HepG2 (cell line): ENCODE results near the gene ASCC3. TPM values are rescaled to one million over a fixed set of nuclear protein-coding genes. Genes with fewer than 3 reads are reported as not detected.

Source experiments
- ATAC-seq: fragments of 200-7000 bp; cut with Tn5 transposase; 3 replicates; pipeline ENCODE4 v1.9.1; 2020; ENCODE audit warnings: mild to moderate bottlenecking, moderate library complexity
- Bru-seq: library from RNA; stranded (reverse); fragments of 400-500 nt; gene quantifications from one replicate; lab custom pipeline; 2021; lab: Mats Ljungman, UMichigan
- BruChase-seq, 2 experiments: library from RNA; stranded (reverse); fragments of 400-500 nt; gene quantifications; one replicate each; lab custom pipeline; 2021; lab: Mats Ljungman, UMichigan
- BruUV-seq: library from RNA; stranded (reverse); fragments of 400-500 nt; replicated peaks from 2 replicates; lab custom pipeline; 2021; lab: Mats Ljungman, UMichigan
- CTCF ChIA-PET: fragments of 300-600 bp; formaldehyde crosslinking; extraction: SDS; loops from one replicate; lab custom pipeline; 2021; ENCODE audit warnings: low total read pairs, inconsistent platforms, low intra/inter-chr PET ratio; lab: Yijun Ruan, JAX
- POLR2A ChIA-PET: fragments of 350-600 bp; sonication (Branson Sonifier 250); formaldehyde crosslinking; loops from one replicate; lab custom pipeline; 2020; ENCODE audit warnings: antibody characterized with exemption, inconsistent platforms; lab: Yijun Ruan, JAX
- DNase-seq: peaks from one replicate; pipeline ENCODE4 v3.0.0-alpha.2; 2015; ENCODE audit warnings: low spot score
- FAIRE-seq: peaks from 3 replicates; lab custom pipeline; 2011; peaks lifted over from hg19 to GRCh38; lab: Jason Lieb, UNC
- H2AFZ ChIP-seq: one replicate; pipeline ENCODE4 v1.6.1; 2011; ENCODE audit warnings: low read length, inconsistent platforms
- H3K27ac ChIP-seq: fragments of 300-600 bp; 3 replicates; pipeline ENCODE4 v1.8.0; 2011; ENCODE audit warnings: mixed run types, mild to moderate bottlenecking, mixed read lengths, low read length, inconsistent platforms; ENCODE audit not compliant: insufficient read depth; ENCODE audit errors: extremely low read length
- H3K27me3 ChIP-seq, 2 experiments: fragments of 200-600 bp in 1 of 2; 2 replicates in 1 of 2; 3 replicates in 1 of 2; pipeline versions ENCODE4 v1.6.0 to v1.8.0; 2011; ENCODE audit warnings: low read length in 2 of 2, mild to moderate bottlenecking in 2 of 2, moderate library complexity in 2 of 2, inconsistent platforms in 1 of 2; ENCODE audit not compliant: insufficient read depth in 2 of 2, control insufficient read depth in 1 of 2
- H3K36me3 ChIP-seq, 2 experiments: fragments of 200-600 bp in 1 of 2; replicated peaks in 1 of 2; 2 replicates in 1 of 2; 3 replicates in 1 of 2; pipeline versions ENCODE4 v1.5.1 to v1.8.0; 2011; ENCODE audit warnings: low read length in 2 of 2, inconsistent platforms in 1 of 2; ENCODE audit not compliant: insufficient read depth in 2 of 2, control insufficient read depth in 1 of 2
- H3K4me1 ChIP-seq: 2 replicates; pipeline ENCODE4 v1.5.1; 2012; ENCODE audit warnings: low read length, inconsistent platforms; ENCODE audit not compliant: insufficient read depth
- H3K4me2 ChIP-seq: 2 replicates; pipeline ENCODE4 v1.6.0; 2011; ENCODE audit warnings: low read depth, low read length, inconsistent platforms
- H3K4me3 ChIP-seq, 3 experiments: fragments of 200-600 bp in 1 of 3; sonication (generic), shearing (Covaris generic) in 1 of 3; replicated peaks in 1 of 3; 2 replicates each; pipeline ENCODE4 v1.5.1; 2011 to 2016; ENCODE audit warnings: low read length in 3 of 3, inconsistent platforms in 2 of 3, low read depth in 2 of 3, mild to moderate bottlenecking in 2 of 3, control low read depth in 1 of 3, mixed read lengths in 1 of 3; ENCODE audit not compliant: insufficient read depth in 1 of 3
- H3K79me2 ChIP-seq: one replicate; pipeline ENCODE4 v1.6.1; 2011; ENCODE audit warnings: low read length, inconsistent platforms; ENCODE audit not compliant: insufficient read depth
- H3K9ac ChIP-seq: 2 replicates; pipeline ENCODE4 v1.6.0; 2011; ENCODE audit warnings: mild to moderate bottlenecking, low read depth, low read length, inconsistent platforms; ENCODE audit not compliant: insufficient read depth
- H3K9me3 ChIP-seq: 2 replicates; pipeline ENCODE4 v1.5.1; 2012; ENCODE audit warnings: mild to moderate bottlenecking, low read length
- H4K20me1 ChIP-seq: 2 replicates; pipeline ENCODE4 v1.6.0; 2011; ENCODE audit warnings: inconsistent platforms, mild to moderate bottlenecking, low read length, moderate library complexity; ENCODE audit not compliant: insufficient read depth
- CSRNP1 ChIP-seq: sonication (generic); formaldehyde crosslinking; IDR thresholded peaks from 2 replicates; pipeline ENCODE4 v1.8.1; 2023; ENCODE audit warnings: mild to moderate bottlenecking, missing genetic modification reagents
- FOXA1 ChIP-seq, 2 experiments: fragments of 450-650 bp in 1 of 2; sonication (generic) in 1 of 2; formaldehyde crosslinking in 1 of 2; IDR thresholded peaks; 2 replicates each; pipeline versions ENCODE4 v1.4.0 to v1.6.1; 2016 to 2020; ENCODE audit warnings: missing genetic modification reagents in 1 of 2
- KLF13 ChIP-seq: sonication (generic); formaldehyde crosslinking; IDR thresholded peaks from 2 replicates; pipeline ENCODE4 v1.4.0; 2020; ENCODE audit warnings: mild to moderate bottlenecking, missing genetic modification reagents
- LCORL ChIP-seq, 2 experiments: fragments of 450-650 bp in 1 of 2; sonication (generic) in 1 of 2; formaldehyde crosslinking in 1 of 2; IDR thresholded peaks; 2 replicates each; pipeline versions ENCODE4 v1.5.0 to v1.6.1; 2017 to 2020; ENCODE audit warnings: antibody characterized with exemption in 1 of 2, missing genetic modification reagents in 1 of 2
- PCBP2 ChIP-seq: fragments of 200-400 bp; formaldehyde crosslinking; optimal IDR thresholded peaks from 2 replicates; pipeline ENCODE3; 2018; ENCODE audit warnings: low read length, low read depth; ENCODE audit not compliant: poor library complexity, severe bottlenecking
- RBAK ChIP-seq: sonication (generic); formaldehyde crosslinking; IDR thresholded peaks from 2 replicates; pipeline ENCODE4 v1.5.1; 2020; ENCODE audit warnings: mild to moderate bottlenecking, missing genetic modification reagents
- RELA ChIP-seq: sonication (generic); formaldehyde crosslinking; IDR thresholded peaks from 2 replicates; pipeline ENCODE4 v1.4.0; 2020; ENCODE audit warnings: missing genetic modification reagents
- TEAD3 ChIP-seq: optimal IDR thresholded peaks from 2 replicates; pipeline ENCODE3; 2016; ENCODE audit warnings: borderline replicate concordance
- ZNF382 ChIP-seq: sonication (generic); formaldehyde crosslinking; IDR thresholded peaks from 2 replicates; pipeline ENCODE4 v1.5.0; 2020; ENCODE audit warnings: missing genetic modification reagents, mild to moderate bottlenecking, borderline replicate concordance
- ZNF687 ChIP-seq: sonication (generic); formaldehyde crosslinking; IDR thresholded peaks from 2 replicates; pipeline ENCODE4 v1.5.1; 2020; ENCODE audit warnings: mild to moderate bottlenecking, missing genetic modification reagents, moderate library complexity
- WGBS: methylation state at CpG from one replicate; pipeline ENCODE4 v1.1.6; 2017; ENCODE audit warnings: low lambda C conversion rate; 5-methylcytosine and 5-hydroxymethylcytosine counted together
- in situ Hi-C: cut with HindIII; loops from 2 replicates; pipeline ENCODE4 v1.10.0; 2017; ENCODE audit warnings: low pct_unique_long_range_greater_than_20kb; ENCODE audit not compliant: extremely low pct_ligation_motif_present
- intact Hi-C: fragments of 100-400 bp; cut with micrococcal nuclease; formaldehyde crosslinking; loops from one replicate; pipeline ENCODE4 v1.10.0; 2022; ENCODE audit not compliant: unreplicated experiment
- long read RNA-seq, 2 experiments: library from RNA in 1 of 2; library from polyadenylated mRNA in 1 of 2; stranded (forward) in 1 of 2; unstranded in 1 of 2; transcript quantifications; one replicate each; pipeline ENCODE4 v2.0.0, GENCODE V29; 2019 to 2022
- polyA minus RNA-seq, 3 experiments: library from RNA; depleted of rRNA, polyadenylated mRNA; stranded (reverse); fragments of >200 nt; gene quantifications; 2 replicates each; pipeline ENCODE4 v1.2.3, GENCODE V29; 2011; ENCODE audit warnings: low replicate concordance in 1 of 3
- polyA plus RNA-seq, 8 experiments: library from polyadenylated mRNA; depleted of rRNA in 3 of 8; stranded (reverse) in 7 of 8; unstranded in 1 of 8; fragments of >200 nt; fragmentation: Illumina TruSeq in 4 of 8; extraction: Trizol in 4 of 8; gene quantifications; 2 replicates each; pipeline versions ENCODE4 v1.2.1 to v1.2.3, GENCODE V29; 2011 to 2016; ENCODE audit warnings: low read depth in 4 of 8, missing spikeins in 1 of 8, mixed read lengths in 1 of 8; ENCODE audit not compliant: insufficient read depth in 1 of 8
- total RNA-seq, 5 experiments: library from RNA; depleted of rRNA; stranded (reverse); fragments of >200 nt; fragmentation: Illumina TruSeq; extraction: Trizol; gene quantifications; 2 replicates each; pipeline ENCODE4 v1.2.3, GENCODE V29; 2016; ENCODE audit warnings: low read depth in 1 of 5

The ASCC3 gene
- total RNA-seq (2016; rRNA removed; fragmentation: Illumina TruSeq; extraction: Trizol) (55.7 and 84.7 TPM in 2 replicates), polyA plus RNA-seq (2011; rRNA removed) (16.4 and 23.1 TPM in 2 replicates), polyA minus RNA-seq (2011; rRNA and poly(A)+ RNA removed; ENCODE audit: low replicate concordance) (25.6 and 52.0 TPM in 2 replicates), Bru-seq, nascent RNA (percentile 85 among the genes with signal in this experiment), BruChase-seq, experiment 1, labeled RNA remaining after a 6-hour chase (percentile 72 among the genes with signal in this experiment), BruChase-seq, experiment 2, labeled RNA remaining after a 2-hour chase (percentile 72 among the genes with signal in this experiment)
- 22.3 and 25.0 TPM in 2 replicates for total RNA-seq (2016; cell fraction: cytosol; rRNA removed; fragmentation: Illumina TruSeq; extraction: Trizol; ENCODE audit: low read depth)
- 54.6 and 79.1 TPM in 2 replicates for total RNA-seq (2016; cell fraction: insoluble cytoplasmic fraction; rRNA removed; fragmentation: Illumina TruSeq; extraction: Trizol)
- total RNA-seq (2016; cell fraction: membrane; rRNA removed; fragmentation: Illumina TruSeq; extraction: Trizol): 20.1 and 23.8 TPM in 2 replicates
- 106 and 107 TPM in 2 replicates for total RNA-seq (2016; cell fraction: nucleus; rRNA removed; fragmentation: Illumina TruSeq; extraction: Trizol)
- 9.1 and 13.4 TPM in 2 replicates for polyA plus RNA-seq (2011; cell fraction: cytosol; rRNA removed)
- 9.7 and 11.5 TPM in 2 replicates for polyA plus RNA-seq (2011; cell fraction: nucleus; rRNA removed)
- 14.9 and 16.5 TPM in 2 replicates for polyA plus RNA-seq (2012)
- polyA plus RNA-seq (2016; cell fraction: cytosol; fragmentation: Illumina TruSeq; extraction: Trizol; ENCODE audit: low read depth): 3.5 and 3.9 TPM in 2 replicates
- 60.9 and 64.9 TPM in 2 replicates for polyA plus RNA-seq (2016; cell fraction: insoluble cytoplasmic fraction; fragmentation: Illumina TruSeq; extraction: Trizol; ENCODE audit: low read depth)
- 7.1 and 7.4 TPM in 2 replicates for polyA plus RNA-seq (2016; cell fraction: membrane; fragmentation: Illumina TruSeq; extraction: Trizol; ENCODE audit: low read depth)
- 41.0 and 45.0 TPM in 2 replicates for polyA plus RNA-seq (2016; cell fraction: nucleus; fragmentation: Illumina TruSeq; extraction: Trizol; ENCODE audit: insufficient read depth, low read depth)
- polyA minus RNA-seq (2011; cell fraction: cytosol; rRNA and poly(A)+ RNA removed): 26.9 and 33.2 TPM in 2 replicates
- 143 and 165 TPM in 2 replicates for polyA minus RNA-seq (2011; cell fraction: nucleus; rRNA and poly(A)+ RNA removed)
- long read RNA-seq, experiment 1, partial matches to known transcripts: 16 of 19 reads
- long read RNA-seq, experiment 1, other reads (novel, unspliced or antisense): 2 of 19 reads
- long read RNA-seq, experiment 2, full-length matches to known transcripts: 4 of 49 reads
- long read RNA-seq, experiment 2, partial matches to known transcripts: 15 of 49 reads
- long read RNA-seq, experiment 2, other reads (novel, unspliced or antisense): 30 of 49 reads

- Histone ChIP-seq H3K9ac (peak within 1 kb of the TSS; percentile 86), H3K36me3 (no peaks in the 10 kb centered on the region; a peak in 1 of 5 replicates), H3K27ac (peak within 1 kb of the TSS; percentile 89), H3K9me3 (no peaks in the 10 kb centered on the region), H2AFZ (peak within 1 kb of the TSS; percentile 98), H3K27me3 (peaks cover 0 to 2% of the 10 kb centered on the region in 2 experiments; a peak in 1 of 5 replicates), H3K79me2 (peaks cover 49% of the 10 kb centered on the region), H3K4me1 (peaks cover 53% of the 10 kb centered on the region), H4K20me1 (peaks cover 13% of the 10 kb centered on the region; the same call in 1 of the 2 replicates), H3K4me3 (peak within 1 kb of the TSS; percentile 89 to 98 (median 93)), H3K4me2 (peak within 1 kb of the TSS; percentile 86)
- ATAC-seq: peak; percentile 98
- in situ Hi-C loops (no loop called here), intact Hi-C loops (loop anchor here (1.0 to 2.0 kb wide), 3 partner anchors 18 to 67 kb away; no protein-coding TSS in a partner anchor)
- TSS peak; percentile 60 for BruUV-seq
- CTCF ChIA-PET: no interaction called here
- WGBS: under 1% methylated on average over 28 of the region's 83 CpGs
- peak; percentile 78 for DNase-seq
- FAIRE-seq: no peak
- POLR2A ChIA-PET: interaction anchor here (0.7 to 2.2 kb wide), 7 partner anchors 9 to 81 kb away, joined by 3 to 6 read pairs (median 3); no protein-coding TSS in a partner anchor
- no peak for TF ChIP-seq LCORL (IDR thresholded peaks at IDR 0.05)
- TF ChIP-seq LCORL (CRISPR knock-in tag; IDR thresholded peaks at IDR 0.05): peak; percentile 83
- TF ChIP-seq RELA (CRISPR knock-in tag): peak; percentile 71; the same call in 1 of the 2 replicates
- no peak for TF ChIP-seq ZNF382 (CRISPR knock-in tag)
- TF ChIP-seq RBAK (CRISPR knock-in tag): no peak
- TF ChIP-seq PCBP2: no peak
- TF ChIP-seq CSRNP1: peak; percentile 95
- no peak for TF ChIP-seq FOXA1 (IDR thresholded peaks at IDR 0.05)
- TF ChIP-seq FOXA1 (CRISPR knock-in tag; IDR thresholded peaks at IDR 0.05): peak; percentile 6; the same call in 1 of the 2 replicates
- peak; percentile 99 for TF ChIP-seq ZNF687 (CRISPR knock-in tag)
- 0 out of 2 replicates have a peak, but pooled peaks have one; percentile 26 for TF ChIP-seq KLF13 (CRISPR knock-in tag)
- TF ChIP-seq TEAD3 (CRISPR knock-in tag): peak; percentile 69
Measured at GRCh38 chr6:100880853-100881706, at the start of gene ASCC3. TSS of gene ASCC3 (minus strand) at chr6:100881329. CDS start at chr6:100867997, 13,332 bp downstream.
